Urinary bladder (tissue), 4 donors: ENCODE results near the gene NOS1. TPM values are rescaled to one million over a fixed set of nuclear protein-coding genes. Genes with fewer than 3 reads are reported as not detected.

ENCODE experiments used
- DNase-seq: peaks from one replicate; pipeline ENCODE4 v3.0.0-alpha.2; 2015; ENCODE audit errors: extremely low spot score
- H3K27ac ChIP-seq: one replicate; pipeline ENCODE4 v1.5.1; 2013; ENCODE audit warnings: low read depth, mild to moderate bottlenecking, moderate library complexity
- H3K36me3 ChIP-seq: one replicate; pipeline ENCODE4 v1.6.1; 2013; ENCODE audit warnings: mild to moderate bottlenecking, moderate library complexity; ENCODE audit not compliant: insufficient read depth
- H3K4me1 ChIP-seq: one replicate; pipeline ENCODE4 v1.6.1; 2013; ENCODE audit warnings: mild to moderate bottlenecking, moderate library complexity; ENCODE audit not compliant: insufficient read depth
- H3K4me3 ChIP-seq: one replicate; pipeline ENCODE4 v1.5.1; 2013; ENCODE audit warnings: low read depth, low read length
- WGBS: extraction: QIAGEN DNeasy Blood & Tissue Kit; methylation state at CpG from one replicate; pipeline ENCODE4 v1.1.7; 2013; 5-methylcytosine and 5-hydroxymethylcytosine counted together
- polyA plus RNA-seq: library from polyadenylated mRNA; stranded (reverse); fragments of 200-250 nt; gene quantifications from one replicate; pipeline ENCODE4 v1.2.3, GENCODE V29; 2013
- total RNA-seq: library from RNA; depleted of rRNA; stranded (reverse); fragments of >200 nt; gene quantifications from one replicate; pipeline ENCODE4 v1.2.3, GENCODE V29; 2014
- donor health status: healthy with polysubstance abuse.
- donor health status: healthy.

The NOS1 gene
- total and polyA plus RNA-seq, 2 donors = 0.60 to 1.7 TPM

- H3K36me3 ChIP-seq = no peaks in the 10 kb centered on the region
- 26% methylated on average over 13 of the region's 13 CpGs for WGBS
- H3K4me3 ChIP-seq = no peak overlapping the region
- no peak for DNase-seq
- no peak overlapping the region for H3K27ac ChIP-seq
- no peaks in the 10 kb centered on the region for H3K4me1 ChIP-seq
Measured at GRCh38 chr12:117333331-117333881, 28.0 kb downstream of the NOS1 start.

- H3K4me1 ChIP-seq = no peaks in the 10 kb centered on the region
- 63% methylated on average over 5 of the region's 5 CpGs for WGBS
- H3K4me3 ChIP-seq = no peak overlapping the region
- no peaks in the 10 kb centered on the region for H3K36me3 ChIP-seq
- no peak overlapping the region for H3K27ac ChIP-seq
- no peak for DNase-seq
Measured at GRCh38 chr12:117331691-117332090, 29.7 kb downstream of the NOS1 start.

GRCh38 chr12:117330441-117331113 is 30.8 kb downstream of the NOS1 start:
- Histone ChIP-seq H3K36me3 (no peaks in the 10 kb centered on the region), H3K27ac (no peak overlapping the region), H3K4me1 (no peaks in the 10 kb centered on the region), H3K4me3 (no peak overlapping the region)
- WGBS = 90% methylated on average over 27 of the region's 27 CpGs
- DNase-seq = no peak

GRCh38 chr12:117329756-117330155 is 31.7 kb downstream of the NOS1 start:
- WGBS = 77% methylated on average over 8 of the region's 8 CpGs
- DNase-seq = no peak
- Histone ChIP-seq H3K4me1 (no peaks in the 10 kb centered on the region), H3K4me3 (no peak overlapping the region), H3K27ac (no peak overlapping the region), H3K36me3 (no peaks in the 10 kb centered on the region)

- H3K36me3 ChIP-seq = no peaks in the 10 kb centered on the region
- WGBS = 70% methylated on average over 13 of the region's 13 CpGs
- H3K4me1 ChIP-seq = no peaks in the 10 kb centered on the region
- no peak overlapping the region for H3K27ac ChIP-seq
- H3K4me3 ChIP-seq = no peak overlapping the region
- DNase-seq = no peak
Measured at GRCh38 chr12:117328556-117329100, 32.8 kb downstream of the NOS1 start.

GRCh38 chr12:117322428-117322827 is 39.0 kb downstream of the NOS1 start:
- 61% methylated on average over 1 of the region's 1 CpG for WGBS
- Histone ChIP-seq H3K36me3 (no peaks in the 10 kb centered on the region), H3K4me3 (no peak overlapping the region), H3K4me1 (no peaks in the 10 kb centered on the region), H3K27ac (no peak overlapping the region)
- no peak for DNase-seq

- Histone ChIP-seq H3K4me3 (no peak overlapping the region), H3K36me3 (no peaks in the 10 kb centered on the region), H3K4me1 (no peaks in the 10 kb centered on the region), H3K27ac (no peak overlapping the region)
- no peak for DNase-seq
- 71% methylated on average over 4 of the region's 4 CpGs for WGBS
Measured at GRCh38 chr12:117321572-117321971, 39.9 kb downstream of the NOS1 start.

GRCh38 chr12:117318591-117318990 is 42.8 kb downstream of the NOS1 start:
- H3K4me3 ChIP-seq = no peak overlapping the region
- no peaks in the 10 kb centered on the region for H3K36me3 ChIP-seq
- H3K4me1 ChIP-seq = no peaks in the 10 kb centered on the region
- WGBS = 65% methylated on average over 9 of the region's 9 CpGs
- DNase-seq = no peak
- H3K27ac ChIP-seq = no peak overlapping the region

GRCh38 chr12:117316336-117316735 is 45.1 kb downstream of the NOS1 start:
- Histone ChIP-seq H3K27ac (no peak overlapping the region), H3K36me3 (no peaks in the 10 kb centered on the region), H3K4me3 (no peak overlapping the region), H3K4me1 (no peaks in the 10 kb centered on the region)
- DNase-seq = no peak
- 74% methylated on average over 6 of the region's 6 CpGs for WGBS

- DNase-seq = no peak
- Histone ChIP-seq H3K27ac (no peak overlapping the region), H3K36me3 (no peaks in the 10 kb centered on the region), H3K4me3 (no peak overlapping the region), H3K4me1 (no peaks in the 10 kb centered on the region)
- WGBS = 32% methylated on average over 4 of the region's 4 CpGs
Measured at GRCh38 chr12:117313926-117314325, 47.5 kb downstream of the NOS1 start.

- H3K27ac ChIP-seq = no peak overlapping the region
- no peaks in the 10 kb centered on the region for H3K4me1 ChIP-seq
- no peak overlapping the region for H3K4me3 ChIP-seq
- DNase-seq = no peak
- 72% methylated on average over 3 of the region's 3 CpGs for WGBS
- no peaks in the 10 kb centered on the region for H3K36me3 ChIP-seq
Measured at GRCh38 chr12:117312770-117313169, 48.7 kb downstream of the NOS1 start.

- H3K4me3 ChIP-seq = no peak overlapping the region
- DNase-seq = no peak
- no peak overlapping the region for H3K27ac ChIP-seq
- H3K36me3 ChIP-seq = no peaks in the 10 kb centered on the region
- H3K4me1 ChIP-seq = no peaks in the 10 kb centered on the region
- WGBS = 90% methylated on average over 11 of the region's 11 CpGs
Measured at GRCh38 chr12:117309276-117309925, 52.0 kb downstream of the NOS1 start.

GRCh38 chr12:117300174-117300573 is 61.3 kb downstream of the NOS1 start:
- WGBS = 66% methylated on average over 4 of the region's 4 CpGs
- DNase-seq = no peak
- no peak overlapping the region for H3K27ac ChIP-seq
- no peaks in the 10 kb centered on the region for H3K36me3 ChIP-seq
- H3K4me3 ChIP-seq = no peak overlapping the region
- H3K4me1 ChIP-seq = no peaks in the 10 kb centered on the region

- WGBS = 85% methylated on average over 11 of the region's 11 CpGs
- no peak overlapping the region for H3K27ac ChIP-seq
- DNase-seq = no peak
Measured at GRCh38 chr12:117298648-117299225, 62.7 kb downstream of the NOS1 start.

More at GRCh38 chr12:117298648-117299225, 62.7 kb downstream of the NOS1 start:
- H3K36me3 ChIP-seq = no peaks in the 10 kb centered on the region
- H3K4me3 ChIP-seq = no peak overlapping the region
- H3K4me1 ChIP-seq = no peaks in the 10 kb centered on the region
